Mammary epithelial cell (primary cell): ENCODE measurements around the gene TRIM37.

ENCODE experiments used
- EZH2 ChIP-seq: IDR thresholded peaks from 2 replicates; pipeline ENCODE4 v1.6.1; 2012; ENCODE audit warnings: low read length, inconsistent platforms, borderline replicate concordance
- TF ChIP-seq, protein P1 (sequence below), 2 donors: IDR thresholded peaks in 1 of 2; conservative IDR thresholded peaks in 1 of 2; 2 replicates each; pipeline ENCODE4 v1.5.1; 2011 to 2012; ENCODE audit warnings: inconsistent platforms in 2 of 2, low read length in 2 of 2, mild to moderate bottlenecking in 2 of 2, control low read depth in 1 of 2, low read depth in 1 of 2; ENCODE audit not compliant: insufficient read depth in 1 of 2; ENCODE audit errors: extremely low read depth in 1 of 2

DNA sequence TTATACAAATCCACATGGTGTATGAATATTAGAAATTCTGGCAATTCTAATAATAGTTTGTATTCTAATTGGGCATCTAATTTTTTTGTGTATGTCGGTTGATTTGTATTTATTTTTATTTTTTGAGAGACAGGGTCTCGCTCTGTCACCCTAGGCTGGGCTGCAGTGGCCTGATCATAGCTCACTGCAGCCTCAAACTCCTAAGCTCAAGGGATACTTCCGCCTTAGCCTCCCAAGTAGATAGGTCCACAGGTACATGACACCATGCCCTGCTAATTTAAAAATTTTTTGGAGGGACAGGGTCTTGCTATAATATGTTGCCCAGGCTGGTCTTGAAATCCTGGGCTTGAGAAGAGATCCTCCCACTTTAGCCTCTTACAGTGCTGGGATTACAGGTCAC is 104.6 kb downstream of the TRIM37 start:
- TF ChIP-seq, protein P1, sequence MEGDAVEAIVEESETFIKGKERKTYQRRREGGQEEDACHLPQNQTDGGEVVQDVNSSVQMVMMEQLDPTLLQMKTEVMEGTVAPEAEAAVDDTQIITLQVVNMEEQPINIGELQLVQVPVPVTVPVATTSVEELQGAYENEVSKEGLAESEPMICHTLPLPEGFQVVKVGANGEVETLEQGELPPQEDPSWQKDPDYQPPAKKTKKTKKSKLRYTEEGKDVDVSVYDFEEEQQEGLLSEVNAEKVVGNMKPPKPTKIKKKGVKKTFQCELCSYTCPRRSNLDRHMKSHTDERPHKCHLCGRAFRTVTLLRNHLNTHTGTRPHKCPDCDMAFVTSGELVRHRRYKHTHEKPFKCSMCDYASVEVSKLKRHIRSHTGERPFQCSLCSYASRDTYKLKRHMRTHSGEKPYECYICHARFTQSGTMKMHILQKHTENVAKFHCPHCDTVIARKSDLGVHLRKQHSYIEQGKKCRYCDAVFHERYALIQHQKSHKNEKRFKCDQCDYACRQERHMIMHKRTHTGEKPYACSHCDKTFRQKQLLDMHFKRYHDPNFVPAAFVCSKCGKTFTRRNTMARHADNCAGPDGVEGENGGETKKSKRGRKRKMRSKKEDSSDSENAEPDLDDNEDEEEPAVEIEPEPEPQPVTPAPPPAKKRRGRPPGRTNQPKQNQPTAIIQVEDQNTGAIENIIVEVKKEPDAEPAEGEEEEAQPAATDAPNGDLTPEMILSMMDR (conservative IDR thresholded peaks at IDR 0.05 in 1 of 2, IDR thresholded peaks at IDR 0.05 in 1 of 2; ENCODE audit: extremely low read depth in 1 of 2, insufficient read depth in 1 of 2, low read depth in 1 of 2, low read length in 2 of 2): no peak
- no peak for TF ChIP-seq EZH2
